GM12891 (cell line): ENCODE data around the gene PSMB7.

Experiments
- PAX5 ChIP-seq: IDR thresholded peaks from 2 replicates; pipeline ENCODE4 v1.6.1; 2011; ENCODE audit warnings: low read length, moderate library complexity, mild to moderate bottlenecking; ENCODE audit not compliant: insufficient read depth, severe bottlenecking
- POLR2A ChIP-seq: IDR thresholded peaks from 2 replicates; pipeline ENCODE4 v1.6.1; 2011; ENCODE audit warnings: low read depth, low read length, control low read depth
- POLR2AphosphoS5 ChIP-seq: IDR thresholded peaks from 2 replicates; pipeline ENCODE4 v1.6.1; 2011; ENCODE audit warnings: low read depth, low read length, control low read depth
- SPI1 ChIP-seq: IDR thresholded peaks from 2 replicates; pipeline ENCODE4 v1.6.1; 2011; ENCODE audit warnings: low read depth, low read length, control low read depth
- TAF1 ChIP-seq: IDR thresholded peaks from 2 replicates; pipeline ENCODE4 v1.6.1; 2011; ENCODE audit warnings: low read depth, low read length, control low read depth

GRCh38 chr9:124440786-124441185 is 25.5 kb upstream of the PSMB7 start:
- TF ChIP-seq SPI1 (no peak), POLR2A (no peak), POLR2AphosphoS5 (no peak), TAF1 (no peak), PAX5 (no peak)
